Natural killer cell treated with Interleukin-12 subunit alpha and Interleukin-12 subunit beta and Interleukin-15 and Interleukin-18, amount 100 ng/mL, for 72 hours (primary cell): Measurements from ENCODE around the gene THRB. TPM values are rescaled to one million over a fixed set of nuclear protein-coding genes. Genes with fewer than 3 reads are reported as not detected.

Source experiments
- ATAC-seq, 2 donors: fragments of 150-1000 bp; cut with Tn5 transposase in 1 of 2; sonication (Bioruptor Pico), chemical (Tn5 transposase) in 1 of 2; 2 replicates each; pipeline ENCODE4 v1.10.0; 2021
- DNase-seq: peaks from one replicate; pipeline ENCODE4 v3.0.0; 2022; ENCODE audit warnings: low spot score
- H3K27ac Mint-ChIP-seq, 2 donors: 1 replicate in 1 of 2; 2 replicates in 1 of 2; pipeline ENCODE4 v1.8.0; 2022; ENCODE audit warnings: mixed read lengths in 2 of 2, mild to moderate bottlenecking in 1 of 2, moderate library complexity in 1 of 2
- H3K27me3 Mint-ChIP-seq, 2 donors: 1 replicate in 1 of 2; 2 replicates in 1 of 2; pipeline ENCODE4 v1.8.0; 2022; ENCODE audit warnings: mixed read lengths in 2 of 2
- H3K36me3 Mint-ChIP-seq: one replicate; pipeline ENCODE4 v1.8.0; 2022; ENCODE audit warnings: mixed read lengths
- H3K4me1 Mint-ChIP-seq, 2 donors: 1 replicate in 1 of 2; 2 replicates in 1 of 2; pipeline ENCODE4 v1.8.0; 2022; ENCODE audit warnings: low read depth in 2 of 2, mixed read lengths in 2 of 2, mild to moderate bottlenecking in 1 of 2
- H3K4me3 Mint-ChIP-seq: one replicate; pipeline ENCODE4 v1.8.0; 2022; ENCODE audit warnings: mixed read lengths
- H3K9me3 Mint-ChIP-seq: 2 replicates; pipeline ENCODE4 v1.8.0; 2022; ENCODE audit warnings: mixed read lengths
- total RNA-seq, 2 donors: library from RNA; stranded (reverse); gene quantifications; one replicate each; pipeline ENCODE4 v1.2.3, GENCODE V29; 2022

THRB gene
- total RNA-seq, 2 donors from 2014 or later = 0.22 TPM; not detected in 1

DNA sequence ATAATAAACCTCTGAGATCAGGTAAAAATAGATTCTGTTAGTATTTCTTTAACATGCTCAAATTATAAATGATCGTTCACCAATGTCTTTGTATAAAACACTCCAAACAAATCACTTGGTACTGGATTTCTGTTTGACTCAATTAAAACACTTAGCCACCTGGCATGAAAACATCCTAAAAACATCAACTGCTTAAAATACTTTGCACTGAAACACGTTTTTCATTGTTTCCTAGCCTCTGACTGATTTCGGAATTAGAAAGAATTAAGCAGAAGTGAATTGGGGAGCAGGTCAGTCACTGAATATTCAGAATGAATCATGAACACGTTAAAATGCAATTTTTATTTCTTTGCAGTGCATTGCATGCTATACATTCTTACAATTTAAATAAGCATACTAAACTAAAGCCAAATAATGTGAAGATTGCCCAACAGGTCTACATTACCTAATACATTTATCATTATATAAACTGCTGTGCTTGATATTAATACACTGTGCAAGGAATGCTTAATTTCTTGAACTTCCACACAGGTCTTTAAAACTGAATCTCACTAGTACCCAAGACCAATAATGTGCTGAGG, 1.6 kb downstream of the THRB start:
- H3K4me3 Mint-ChIP-seq = no peak overlapping the region
- H3K27ac Mint-ChIP-seq = no peak overlapping the region
- H3K9me3 Mint-ChIP-seq = peaks cover 6% of the 10 kb centered on the region
- H3K27me3 Mint-ChIP-seq = peaks cover 25 to 31% of the 10 kb centered on the region in 2 donors
- peaks cover 4% of the 10 kb centered on the region for H3K36me3 Mint-ChIP-seq
- DNase-seq (no peak), ATAC-seq (no peak)
- peaks cover 0 to 2% of the 10 kb centered on the region in 2 donors for H3K4me1 Mint-ChIP-seq

DNA sequence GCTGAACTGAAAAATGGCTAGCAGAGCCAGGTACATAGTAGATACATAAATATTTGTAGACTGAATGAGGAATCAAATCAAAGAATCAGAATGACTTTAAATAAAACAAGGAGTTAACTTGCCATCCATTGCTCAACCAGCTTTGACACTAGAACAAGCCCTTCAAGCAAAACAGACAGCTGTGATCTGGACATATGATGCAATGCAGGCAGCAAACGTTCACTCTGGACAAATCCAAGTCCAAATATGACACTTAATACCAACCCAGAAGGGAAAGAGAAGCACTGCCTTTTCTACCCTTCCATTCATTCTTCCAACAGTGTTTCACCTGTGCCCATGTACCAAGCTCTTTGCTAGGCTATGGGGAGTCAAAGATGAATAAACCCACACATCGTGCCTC, 4.5 kb downstream of the THRB start:
- ATAC-seq = no peak
- no peak overlapping the region for H3K4me3 Mint-ChIP-seq
- H3K36me3 Mint-ChIP-seq = peaks cover 4% of the 10 kb centered on the region
- no peak for DNase-seq
- peaks cover 6% of the 10 kb centered on the region for H3K9me3 Mint-ChIP-seq
- no peak overlapping the region for H3K27ac Mint-ChIP-seq
- peaks cover 15 to 17% of the 10 kb centered on the region in 2 donors for H3K27me3 Mint-ChIP-seq
- no peaks in the 10 kb centered on the region for H3K4me1 Mint-ChIP-seq

- H3K9me3 Mint-ChIP-seq = peaks cover 6% of the 10 kb centered on the region
- no peak for DNase-seq
- ATAC-seq = no peak
- no peak overlapping the region for H3K27ac Mint-ChIP-seq
- H3K4me3 Mint-ChIP-seq = no peak overlapping the region
- peaks cover 4% of the 10 kb centered on the region for H3K36me3 Mint-ChIP-seq
- peaks cover 13 to 17% of the 10 kb centered on the region in 2 donors for H3K27me3 Mint-ChIP-seq
- no peaks in the 10 kb centered on the region for H3K4me1 Mint-ChIP-seq
Observed at GRCh38 chr3:24487325-24488262, 7.1 kb downstream of the THRB start.

- H3K27ac Mint-ChIP-seq = no peak overlapping the region
- no peak for ATAC-seq
- no peaks in the 10 kb centered on the region for H3K27me3 Mint-ChIP-seq
- H3K4me3 Mint-ChIP-seq = no peak overlapping the region
- no peaks in the 10 kb centered on the region for H3K9me3 Mint-ChIP-seq
- H3K4me1 Mint-ChIP-seq = no peaks in the 10 kb centered on the region
- H3K36me3 Mint-ChIP-seq = no peaks in the 10 kb centered on the region
- no peak for DNase-seq
Observed at GRCh38 chr3:24485511-24485910, 9.1 kb downstream of the THRB start.

GRCh38 chr3:24483873-24484272, 10.8 kb downstream of the THRB start:
- ATAC-seq = no peak
- Mint-ChIP-seq H3K27me3 (no peaks in the 10 kb centered on the region), H3K9me3 (no peaks in the 10 kb centered on the region)

DNA sequence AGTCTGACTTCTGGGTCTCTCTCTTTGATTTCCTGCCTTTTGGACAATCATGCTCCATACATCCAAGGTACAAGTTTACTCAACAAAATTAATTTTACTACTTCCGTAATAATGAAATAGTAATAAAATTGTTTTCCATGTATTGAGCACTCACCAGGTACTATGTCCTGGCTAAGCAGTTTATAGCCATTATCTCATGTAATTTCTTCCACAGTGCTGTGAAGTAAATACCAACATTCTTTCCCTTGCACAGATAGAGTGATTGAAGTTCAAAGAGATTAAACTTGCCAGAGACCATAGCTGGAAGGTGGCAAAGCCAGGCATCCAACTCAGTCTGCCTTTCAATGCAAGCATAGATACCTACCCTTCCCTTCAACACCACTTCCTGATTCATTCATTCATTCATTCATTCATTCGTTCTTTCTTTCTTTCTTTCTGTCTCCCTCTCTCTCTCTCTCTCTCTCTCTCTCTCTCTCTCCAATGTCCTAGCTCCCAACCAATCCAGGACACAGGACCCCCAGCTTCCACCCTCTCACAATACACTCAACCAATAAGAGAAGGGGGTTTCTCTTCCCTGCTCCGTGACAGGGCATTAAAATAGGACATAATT, 12.4 kb downstream of the THRB start:
- ATAC-seq (no peak), DNase-seq (no peak)
- Mint-ChIP-seq H3K27ac (no peak overlapping the region), H3K4me1 (peaks cover 0 to 3% of the 10 kb centered on the region in 2 donors), H3K36me3 (no peaks in the 10 kb centered on the region), H3K27me3 (peaks cover 0 to 3% of the 10 kb centered on the region in 2 donors), H3K4me3 (no peak overlapping the region), H3K9me3 (peaks cover 5% of the 10 kb centered on the region)

More at GRCh38 chr3:24483873-24484272, 10.8 kb downstream of the THRB start:
- H3K4me1 Mint-ChIP-seq = no peaks in the 10 kb centered on the region
- H3K27ac Mint-ChIP-seq = no peak overlapping the region
- H3K36me3 Mint-ChIP-seq = no peaks in the 10 kb centered on the region
- DNase-seq = no peak
- no peak overlapping the region for H3K4me3 Mint-ChIP-seq

- DNase-seq = no peak
- no peak overlapping the region for H3K4me3 Mint-ChIP-seq
- no peak for ATAC-seq
- peaks cover 5% of the 10 kb centered on the region for H3K9me3 Mint-ChIP-seq
- H3K27ac Mint-ChIP-seq = no peak overlapping the region
- H3K4me1 Mint-ChIP-seq = peaks cover 0 to 3% of the 10 kb centered on the region in 2 donors
- no peaks in the 10 kb centered on the region for H3K36me3 Mint-ChIP-seq
- peaks cover 0 to 3% of the 10 kb centered on the region in 2 donors for H3K27me3 Mint-ChIP-seq
Observed at GRCh38 chr3:24481193-24481592, 13.5 kb downstream of the THRB start.

- H3K27me3 Mint-ChIP-seq = peaks cover 0 to 3% of the 10 kb centered on the region in 2 donors
- H3K4me1 Mint-ChIP-seq = peaks cover 0 to 3% of the 10 kb centered on the region in 2 donors
- ATAC-seq (no peak), DNase-seq (no peak)
- H3K27ac Mint-ChIP-seq = no peak overlapping the region
- H3K9me3 Mint-ChIP-seq = peaks cover 5% of the 10 kb centered on the region
- H3K36me3 Mint-ChIP-seq = no peaks in the 10 kb centered on the region
- H3K4me3 Mint-ChIP-seq = no peak overlapping the region
Observed at GRCh38 chr3:24480497-24480896, 14.2 kb downstream of the THRB start.

DNA sequence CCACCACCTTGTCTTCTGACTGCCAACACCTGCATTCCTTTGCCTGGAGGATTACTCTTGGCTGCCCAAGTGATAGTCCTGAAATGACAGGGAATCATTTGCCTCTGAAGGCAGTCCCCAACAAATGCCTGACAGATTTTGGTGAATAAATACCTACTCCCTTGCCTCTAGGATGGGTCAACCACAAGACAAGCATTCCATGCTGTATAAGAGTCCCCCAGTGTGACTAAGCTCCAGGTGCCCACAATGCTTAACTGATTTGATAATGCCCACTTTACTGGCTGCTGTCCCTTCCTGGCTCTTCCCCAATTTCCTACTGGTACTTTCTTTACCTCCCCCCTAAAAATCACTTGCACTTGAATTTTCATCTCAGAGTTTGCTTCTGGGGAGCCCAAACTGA, 14.8 kb downstream of the THRB start:
- peaks cover 0 to 3% of the 10 kb centered on the region in 2 donors for H3K27me3 Mint-ChIP-seq
- no peak overlapping the region for H3K27ac Mint-ChIP-seq
- ATAC-seq = no peak
- no peak for DNase-seq
- H3K4me1 Mint-ChIP-seq = peaks cover 0 to 3% of the 10 kb centered on the region in 2 donors
- peaks cover 5% of the 10 kb centered on the region for H3K9me3 Mint-ChIP-seq
- H3K36me3 Mint-ChIP-seq = no peaks in the 10 kb centered on the region
- H3K4me3 Mint-ChIP-seq = no peak overlapping the region

GRCh38 chr3:24476871-24477656, 17.6 kb downstream of the THRB start:
- Mint-ChIP-seq H3K27ac (no peak overlapping the region), H3K27me3 (peaks cover 0 to 3% of the 10 kb centered on the region in 2 donors), H3K36me3 (no peaks in the 10 kb centered on the region), H3K4me3 (no peak overlapping the region), H3K4me1 (peaks cover 0 to 3% of the 10 kb centered on the region in 2 donors), H3K9me3 (peaks cover 5% of the 10 kb centered on the region)
- DNase-seq (no peak), ATAC-seq (no peak)

GRCh38 chr3:24475925-24476324, 18.7 kb downstream of the THRB start:
- Mint-ChIP-seq H3K27ac (no peak overlapping the region), H3K4me3 (no peak overlapping the region), H3K27me3 (peaks cover 0 to 3% of the 10 kb centered on the region in 2 donors), H3K9me3 (peaks cover 9% of the 10 kb centered on the region), H3K36me3 (no peaks in the 10 kb centered on the region), H3K4me1 (peaks cover 0 to 3% of the 10 kb centered on the region in 2 donors)
- DNase-seq (no peak), ATAC-seq (no peak)

DNA sequence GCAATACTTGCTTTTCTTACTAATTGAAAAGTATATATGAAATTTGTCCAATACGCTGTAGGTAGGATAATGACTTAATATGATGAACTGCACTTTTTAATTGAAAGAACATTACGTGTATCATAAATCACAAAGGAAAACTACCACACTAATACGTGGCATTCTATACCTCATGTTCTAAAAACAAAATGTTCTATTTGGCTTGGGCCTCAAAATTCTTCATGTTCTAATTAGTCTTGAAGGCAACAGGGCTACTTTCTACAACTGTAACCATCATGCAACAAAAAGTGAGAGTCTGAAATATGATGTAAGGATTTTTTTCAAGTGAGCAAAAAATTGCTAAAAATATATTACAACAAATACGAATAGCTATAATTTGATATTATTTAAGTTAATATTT, 19.8 kb downstream of the THRB start:
- Mint-ChIP-seq H3K4me1 (peaks cover 0 to 3% of the 10 kb centered on the region in 2 donors), H3K27ac (no peak overlapping the region), H3K36me3 (no peaks in the 10 kb centered on the region), H3K4me3 (no peak overlapping the region), H3K27me3 (peaks cover 0 to 3% of the 10 kb centered on the region in 2 donors), H3K9me3 (peaks cover 9% of the 10 kb centered on the region)
- DNase-seq (no peak), ATAC-seq (no peak)

- H3K9me3 Mint-ChIP-seq = peaks cover 4% of the 10 kb centered on the region
- H3K27ac Mint-ChIP-seq = no peak overlapping the region
- H3K36me3 Mint-ChIP-seq = no peaks in the 10 kb centered on the region
- no peak overlapping the region for H3K4me3 Mint-ChIP-seq
- H3K27me3 Mint-ChIP-seq = no peaks in the 10 kb centered on the region
- ATAC-seq (no peak), DNase-seq (no peak)
- no peaks in the 10 kb centered on the region for H3K4me1 Mint-ChIP-seq
Observed at GRCh38 chr3:24472358-24472757, 22.3 kb downstream of the THRB start.
